Activated CD4-positive, alpha-beta T cell treated with anti-CD3 and anti-CD28 coated beads, Interleukin-2, amount 10 ng/mL, durations not matched to agents 24 days and 14 days (primary cell): Measurements from ENCODE around the gene CIROP. TPM values are rescaled to one million over a fixed set of nuclear protein-coding genes. Genes with fewer than 3 reads are reported as not detected.

Experiments used
- DNase-seq: peaks from one replicate; pipeline ENCODE4 v3.0.0; 2022
- H3K27ac Mint-ChIP-seq: one replicate; pipeline ENCODE4 v1.8.0; 2022; ENCODE audit warnings: mild to moderate bottlenecking, mixed read lengths
- H3K27me3 Mint-ChIP-seq: one replicate; pipeline ENCODE4 v1.8.0; 2022; ENCODE audit warnings: mixed read lengths
- H3K36me3 Mint-ChIP-seq: one replicate; pipeline ENCODE4 v1.8.0; 2022; ENCODE audit warnings: low read depth, mild to moderate bottlenecking, mixed read lengths
- H3K4me1 Mint-ChIP-seq: one replicate; pipeline ENCODE4 v1.8.0; 2021; ENCODE audit warnings: mixed read lengths
- H3K4me3 Mint-ChIP-seq: one replicate; pipeline ENCODE4 v1.8.0; 2022; ENCODE audit warnings: mild to moderate bottlenecking, moderate library complexity, mixed read lengths
- H3K9me3 Mint-ChIP-seq: one replicate; pipeline ENCODE4 v1.8.0; 2021; ENCODE audit warnings: mixed read lengths
- intact Hi-C: fragments of 100-400 bp; cut with micrococcal nuclease; formaldehyde crosslinking; loops from one replicate; pipeline ENCODE4 v1.15.1; 2023
- total RNA-seq: library from RNA; stranded (reverse); gene quantifications from 2 replicates; pipeline ENCODE4 v1.2.3, GENCODE V29; 2022

CIROP gene
- total RNA-seq, 1 donor from 2014 or later: not detected

DNA sequence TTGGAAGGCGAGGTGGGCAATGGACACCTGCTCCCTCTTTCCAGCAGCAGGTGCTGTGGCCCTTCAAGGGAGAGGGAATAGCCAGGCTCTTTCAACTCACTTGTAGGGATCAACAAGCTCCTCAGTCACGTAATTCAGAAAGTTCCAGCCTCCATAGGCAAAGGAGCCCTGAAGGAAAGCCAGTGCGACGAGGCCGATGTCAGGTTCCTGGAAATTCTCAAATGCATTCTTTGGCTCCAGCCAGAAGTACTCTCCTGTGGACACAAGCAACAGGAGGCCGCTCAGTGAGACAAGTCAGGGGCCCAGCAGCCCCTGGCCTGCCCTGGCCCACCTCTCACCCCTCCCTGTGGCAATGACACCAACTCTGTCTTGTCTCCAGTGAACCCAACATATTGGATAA lies 35.6 kb upstream of the CIROP start:
- no peaks in the 10 kb centered on the region for H3K36me3 Mint-ChIP-seq
- H3K4me1 Mint-ChIP-seq: no peaks in the 10 kb centered on the region
- H3K27me3 Mint-ChIP-seq: peaks cover 2% of the 10 kb centered on the region
- no peaks in the 10 kb centered on the region for H3K9me3 Mint-ChIP-seq
- DNase-seq: no peak
- no peak overlapping the region for H3K27ac Mint-ChIP-seq
- intact Hi-C loops: no loop called here
- no peak overlapping the region for H3K4me3 Mint-ChIP-seq

DNA sequence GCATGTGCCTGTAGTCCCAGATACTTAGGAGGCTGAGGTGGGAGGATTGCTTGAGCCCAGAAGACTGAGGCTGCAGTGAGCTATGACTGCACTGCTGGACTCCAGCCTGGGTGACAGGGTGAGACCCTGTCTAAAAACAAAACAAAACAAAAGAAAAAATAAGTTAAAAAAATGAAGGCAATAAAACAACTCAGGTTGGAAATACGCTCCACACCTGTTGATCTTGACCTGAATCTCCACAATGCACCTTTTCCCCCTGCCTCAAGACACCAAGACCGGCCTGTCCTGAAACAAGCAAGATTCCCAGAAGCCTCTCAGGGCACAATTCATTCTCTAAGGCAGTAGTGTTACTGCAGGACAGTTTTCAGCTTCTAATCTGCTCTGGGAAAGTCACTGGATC lies 35.1 kb upstream of the CIROP start:
- Mint-ChIP-seq H3K36me3 (no peaks in the 10 kb centered on the region), H3K4me3 (no peak overlapping the region), H3K4me1 (no peaks in the 10 kb centered on the region), H3K27me3 (peaks cover 2% of the 10 kb centered on the region), H3K9me3 (no peaks in the 10 kb centered on the region), H3K27ac (no peak overlapping the region)
- DNase-seq: no peak
- intact Hi-C loops: no loop called here

DNA sequence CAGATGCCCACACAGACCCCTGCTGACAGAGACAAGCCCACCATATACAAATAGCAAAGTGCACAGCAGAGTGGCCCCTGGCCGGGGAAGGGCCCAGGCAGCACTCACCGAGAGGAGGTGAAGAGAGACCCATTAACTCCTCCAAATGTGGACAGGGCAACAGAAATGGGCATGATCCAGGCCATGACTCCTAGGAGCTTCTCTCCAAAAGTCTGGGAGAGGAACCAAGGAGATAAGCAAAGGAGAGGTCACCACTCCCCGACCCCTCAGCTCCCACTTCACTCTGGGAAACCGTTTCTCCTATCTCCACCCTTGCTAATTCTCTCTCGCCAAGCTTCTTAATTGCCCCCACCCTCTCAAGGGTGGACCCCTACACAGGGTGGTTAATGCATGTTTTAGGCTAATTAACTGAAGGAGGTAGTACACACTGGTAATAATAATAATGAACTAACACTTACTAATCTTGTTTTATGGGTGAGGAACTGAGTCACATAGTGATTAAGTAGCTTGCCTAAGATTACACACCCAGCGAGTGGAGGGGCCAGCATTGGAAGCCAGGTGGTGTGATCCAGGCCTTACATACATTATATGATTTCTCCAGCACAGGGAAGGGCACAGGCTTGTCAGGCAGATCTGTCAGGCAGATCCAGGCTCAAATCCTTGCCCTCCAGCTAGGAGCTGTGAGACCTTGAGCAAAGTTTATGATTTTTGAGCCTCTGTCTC lies 33.2 kb upstream of the CIROP start:
- no peaks in the 10 kb centered on the region for H3K36me3 Mint-ChIP-seq
- H3K9me3 Mint-ChIP-seq: no peaks in the 10 kb centered on the region
- intact Hi-C loops: no loop called here
- H3K27ac Mint-ChIP-seq: no peak overlapping the region
- no peaks in the 10 kb centered on the region for H3K4me1 Mint-ChIP-seq
- no peak for DNase-seq
- H3K27me3 Mint-ChIP-seq: no peaks in the 10 kb centered on the region
- no peak overlapping the region for H3K4me3 Mint-ChIP-seq

DNA sequence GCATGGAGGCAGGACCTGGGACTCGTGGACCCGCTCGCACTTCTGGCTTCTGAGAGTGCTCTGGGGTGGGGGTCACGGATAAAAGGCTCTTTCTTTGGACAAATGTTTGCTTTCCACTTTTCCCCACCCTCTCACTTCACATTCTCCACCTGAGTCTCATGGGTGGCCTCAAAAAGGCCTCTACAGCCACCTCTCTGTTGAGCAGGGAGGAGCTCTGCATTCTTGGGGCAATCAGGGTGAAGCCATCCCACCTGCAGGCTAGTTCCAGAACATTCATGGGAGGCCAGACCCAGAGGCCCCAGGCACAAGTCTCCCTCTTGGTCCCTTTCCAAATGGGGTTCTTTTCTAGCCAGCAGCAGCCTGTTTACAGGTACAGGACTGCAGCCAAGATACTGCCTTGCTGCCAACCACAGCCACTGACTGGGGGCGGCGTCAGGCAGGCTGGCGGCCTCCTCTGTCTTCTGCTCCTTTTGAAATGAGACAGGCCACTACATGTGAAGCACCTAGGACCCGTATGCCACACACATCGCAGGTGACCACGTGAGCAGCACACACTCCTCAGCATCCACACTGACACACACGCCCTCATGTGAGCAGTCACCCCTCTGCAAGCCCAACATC lies 32.5 kb upstream of the CIROP start:
- H3K27me3 Mint-ChIP-seq: no peaks in the 10 kb centered on the region
- H3K9me3 Mint-ChIP-seq: no peaks in the 10 kb centered on the region
- no peak overlapping the region for H3K4me3 Mint-ChIP-seq
- intact Hi-C loops: no loop called here
- H3K27ac Mint-ChIP-seq: no peak overlapping the region
- H3K36me3 Mint-ChIP-seq: no peaks in the 10 kb centered on the region
- no peak for DNase-seq
- H3K4me1 Mint-ChIP-seq: no peaks in the 10 kb centered on the region

DNA sequence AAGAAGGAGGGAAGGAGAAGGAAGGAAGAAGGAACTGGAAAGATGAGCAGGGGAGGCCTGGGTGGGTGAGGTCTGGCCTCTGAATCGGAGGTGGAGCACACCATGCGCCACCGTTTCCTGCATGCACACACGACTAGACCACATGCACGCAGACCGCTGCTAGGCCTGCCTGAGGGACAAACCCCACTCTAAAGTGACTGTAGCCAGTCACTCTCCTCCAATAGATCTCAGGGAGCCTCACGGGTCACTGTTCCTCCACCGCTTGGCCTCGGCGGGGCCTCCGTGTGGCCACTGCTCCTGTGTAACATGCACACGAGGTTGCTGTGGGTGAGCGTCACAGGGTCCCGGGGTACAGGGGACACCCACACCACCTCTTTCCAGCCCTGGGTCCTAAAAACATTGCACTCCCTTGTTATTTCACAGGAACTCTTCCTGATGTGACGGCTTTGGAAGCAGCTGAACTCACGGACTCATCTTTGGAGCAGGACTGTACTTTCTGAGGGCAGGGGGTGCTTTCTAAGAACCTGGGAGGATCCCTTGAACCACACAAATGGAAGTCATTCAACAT lies 31.9 kb upstream of the CIROP start:
- H3K27me3 Mint-ChIP-seq: no peaks in the 10 kb centered on the region
- no peaks in the 10 kb centered on the region for H3K9me3 Mint-ChIP-seq
- intact Hi-C loops: no loop called here

DNA sequence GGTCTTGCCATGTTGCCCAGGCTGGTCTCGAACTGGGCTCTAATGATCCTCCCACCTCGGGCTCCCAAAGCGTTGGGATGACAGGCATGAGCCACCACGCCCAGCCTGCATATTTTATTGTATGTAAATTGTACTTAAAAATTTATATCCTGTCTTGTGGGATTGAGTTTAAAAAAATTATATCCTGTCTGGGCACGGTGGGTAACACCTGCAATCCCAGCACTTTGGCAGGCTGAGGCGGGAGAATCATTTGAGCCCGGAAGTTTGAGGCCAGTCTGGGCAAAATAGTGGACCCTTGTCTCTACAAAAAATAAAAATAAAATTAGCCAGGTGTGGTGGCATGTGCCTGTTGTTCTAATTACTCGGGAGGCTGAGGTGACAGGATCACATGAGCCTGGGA lies 28.2 kb upstream of the CIROP start:
- Mint-ChIP-seq H3K4me3 (no peak overlapping the region), H3K27me3 (peaks cover 15% of the 10 kb centered on the region), H3K9me3 (no peaks in the 10 kb centered on the region), H3K36me3 (no peaks in the 10 kb centered on the region), H3K4me1 (peaks cover 4% of the 10 kb centered on the region), H3K27ac (no peak overlapping the region)
- intact Hi-C loops: no loop called here
- no peak for DNase-seq

More for the DNA sequence above, 31.9 kb upstream of the CIROP start:
- H3K4me1 Mint-ChIP-seq: no peaks in the 10 kb centered on the region
- H3K36me3 Mint-ChIP-seq: no peaks in the 10 kb centered on the region
- no peak overlapping the region for H3K27ac Mint-ChIP-seq
- DNase-seq: no peak
- H3K4me3 Mint-ChIP-seq: no peak overlapping the region

DNA sequence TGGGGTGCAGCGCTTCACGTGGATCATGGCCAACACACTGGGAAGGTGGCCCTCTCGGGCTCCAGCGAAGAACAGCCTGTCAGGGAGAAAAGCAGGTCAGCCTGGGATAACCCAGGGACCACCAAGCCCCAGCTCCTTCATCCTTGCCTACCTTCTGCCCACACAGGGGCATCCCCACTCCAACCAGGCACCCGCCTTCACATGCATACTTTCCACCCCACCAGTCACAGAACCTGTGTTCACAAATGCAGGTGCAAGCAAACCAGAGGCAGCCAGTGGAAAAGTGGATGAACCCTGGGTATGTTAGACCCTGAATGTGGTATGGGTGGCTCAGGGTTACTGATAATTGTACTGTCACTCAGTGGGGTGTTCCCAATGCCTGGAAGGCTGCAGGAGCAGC lies 26.7 kb upstream of the CIROP start:
- Mint-ChIP-seq H3K4me1 (peaks cover 4% of the 10 kb centered on the region), H3K4me3 (no peak overlapping the region), H3K27me3 (peaks cover 15% of the 10 kb centered on the region), H3K9me3 (no peaks in the 10 kb centered on the region), H3K27ac (no peak overlapping the region), H3K36me3 (no peaks in the 10 kb centered on the region)
- intact Hi-C loops: no loop called here
- no peak for DNase-seq

DNA sequence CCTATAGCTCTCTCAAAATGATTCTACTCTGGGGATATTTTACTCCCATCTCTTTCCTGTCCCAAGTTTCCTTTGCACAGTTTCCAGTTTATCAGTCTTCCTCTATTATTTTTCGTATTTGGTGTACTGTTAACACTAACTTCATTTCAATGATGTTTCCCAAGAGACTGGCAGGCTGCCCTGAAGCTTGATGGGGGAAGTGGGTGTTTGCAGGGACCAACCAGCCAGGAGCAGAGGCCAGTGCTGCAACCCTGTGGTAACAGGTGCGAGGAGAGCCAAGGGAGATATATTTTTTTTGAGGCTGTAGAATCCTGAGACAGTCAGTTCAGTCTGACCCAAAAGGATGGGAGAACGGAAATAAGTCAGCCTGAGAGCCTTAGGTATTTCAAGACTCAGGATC lies 26.1 kb upstream of the CIROP start:
- no peak overlapping the region for H3K4me3 Mint-ChIP-seq
- intact Hi-C loops: no loop called here

DNA sequence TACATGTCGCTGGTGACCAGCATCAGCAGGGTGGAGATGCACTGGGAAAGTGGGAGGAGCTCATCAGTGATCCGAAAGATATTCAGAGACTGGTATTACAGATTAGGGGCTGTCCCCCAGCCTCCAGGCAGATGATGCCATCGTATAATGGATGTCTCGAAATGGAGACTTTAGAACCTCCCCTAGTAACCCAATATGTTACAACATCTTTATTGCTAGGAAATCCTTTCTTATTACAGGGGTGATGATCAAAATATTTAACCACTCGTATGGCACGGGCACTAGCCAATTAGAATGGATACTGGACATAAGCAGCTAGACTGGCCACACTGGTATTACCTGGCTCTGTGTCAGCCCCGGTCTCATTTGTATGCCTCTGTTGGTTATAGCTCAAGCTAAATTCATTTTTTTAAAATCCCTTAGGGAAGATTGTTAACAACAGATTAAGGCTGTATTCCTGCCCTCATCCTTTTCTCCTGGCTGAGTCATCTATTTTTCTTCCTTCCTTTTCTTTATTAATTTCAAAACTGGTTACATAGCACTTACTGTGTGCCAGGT lies 25.0 kb upstream of the CIROP start:
- H3K27me3 Mint-ChIP-seq: peaks cover 15% of the 10 kb centered on the region
- no peaks in the 10 kb centered on the region for H3K36me3 Mint-ChIP-seq
- intact Hi-C loops: no loop called here
- H3K27ac Mint-ChIP-seq: no peak overlapping the region
- no peak overlapping the region for H3K4me3 Mint-ChIP-seq
- H3K9me3 Mint-ChIP-seq: no peaks in the 10 kb centered on the region
- DNase-seq: no peak
- peaks cover 4% of the 10 kb centered on the region for H3K4me1 Mint-ChIP-seq

More for the DNA sequence above, 26.1 kb upstream of the CIROP start:
- DNase-seq: no peak
- Mint-ChIP-seq H3K9me3 (no peaks in the 10 kb centered on the region), H3K27ac (no peak overlapping the region), H3K4me1 (peaks cover 4% of the 10 kb centered on the region), H3K36me3 (no peaks in the 10 kb centered on the region), H3K27me3 (peaks cover 15% of the 10 kb centered on the region)

DNA sequence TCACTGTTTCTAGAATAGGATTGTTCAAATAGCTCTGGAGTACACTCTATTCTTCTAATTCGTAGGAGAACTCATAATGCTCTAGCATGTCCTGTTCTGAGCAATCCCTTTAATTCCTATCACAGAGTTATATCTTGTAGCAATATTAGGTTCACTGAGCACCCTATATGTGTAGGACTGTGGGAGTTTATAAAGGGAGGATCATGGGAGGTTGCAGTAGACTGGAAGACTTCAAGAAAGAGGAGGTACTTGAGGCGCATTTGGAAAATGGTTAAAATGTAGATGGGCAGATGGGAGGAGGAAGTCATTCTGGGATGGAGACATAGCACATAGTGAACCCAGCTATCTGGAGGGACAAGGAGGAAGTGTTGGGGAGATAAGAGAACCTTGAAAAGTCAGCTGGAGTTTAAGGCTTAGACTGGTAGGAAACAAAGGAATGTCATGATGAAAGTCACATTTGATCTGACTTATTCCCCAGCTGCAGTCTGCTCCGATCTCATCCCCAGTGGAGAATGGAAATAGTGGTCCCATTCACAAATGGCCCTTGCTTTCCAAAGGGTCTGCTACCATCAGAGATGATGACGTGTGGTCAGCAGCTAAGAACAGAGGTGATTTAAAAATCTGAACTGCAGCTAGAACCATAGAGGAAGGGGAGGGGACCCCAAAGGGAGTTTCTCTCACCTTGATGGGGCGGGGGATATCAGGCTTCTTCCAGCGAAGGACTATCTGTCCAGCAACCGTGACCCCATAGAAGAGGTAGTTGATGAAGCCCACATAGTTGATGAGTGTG lies 24.4 kb upstream of the CIROP start:
- Mint-ChIP-seq H3K27me3 (peaks cover 15% of the 10 kb centered on the region), H3K9me3 (no peaks in the 10 kb centered on the region), H3K36me3 (no peaks in the 10 kb centered on the region), H3K27ac (no peak overlapping the region), H3K4me1 (peaks cover 4% of the 10 kb centered on the region), H3K4me3 (no peak overlapping the region)
- intact Hi-C loops: no loop called here
- DNase-seq: no peak

DNA sequence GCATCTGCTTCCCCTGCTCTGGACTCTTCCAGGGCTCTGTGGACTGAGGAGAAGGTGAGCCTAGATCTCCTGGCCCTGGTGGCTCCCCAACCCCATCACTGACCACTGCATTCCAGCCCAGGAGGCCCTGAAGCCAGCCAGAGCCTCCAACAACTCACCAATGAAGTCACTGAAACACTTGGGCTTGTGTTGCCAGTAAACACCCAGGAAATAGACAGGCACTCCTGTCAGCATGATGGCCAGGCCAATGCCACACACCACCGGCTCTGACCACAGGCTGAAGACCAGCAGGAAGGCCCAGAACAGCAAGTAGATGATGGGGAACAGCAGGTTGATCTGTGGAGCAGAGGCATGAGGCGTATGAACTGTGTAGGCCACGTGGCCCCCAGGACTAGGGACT lies 23.1 kb upstream of the CIROP start:
- Mint-ChIP-seq H3K27me3 (peaks cover 17% of the 10 kb centered on the region), H3K36me3 (no peaks in the 10 kb centered on the region), H3K4me1 (peaks cover 4% of the 10 kb centered on the region), H3K4me3 (no peak overlapping the region), H3K9me3 (no peaks in the 10 kb centered on the region), H3K27ac (no peak overlapping the region)
- no peak for DNase-seq
- intact Hi-C loops: no loop called here

DNA sequence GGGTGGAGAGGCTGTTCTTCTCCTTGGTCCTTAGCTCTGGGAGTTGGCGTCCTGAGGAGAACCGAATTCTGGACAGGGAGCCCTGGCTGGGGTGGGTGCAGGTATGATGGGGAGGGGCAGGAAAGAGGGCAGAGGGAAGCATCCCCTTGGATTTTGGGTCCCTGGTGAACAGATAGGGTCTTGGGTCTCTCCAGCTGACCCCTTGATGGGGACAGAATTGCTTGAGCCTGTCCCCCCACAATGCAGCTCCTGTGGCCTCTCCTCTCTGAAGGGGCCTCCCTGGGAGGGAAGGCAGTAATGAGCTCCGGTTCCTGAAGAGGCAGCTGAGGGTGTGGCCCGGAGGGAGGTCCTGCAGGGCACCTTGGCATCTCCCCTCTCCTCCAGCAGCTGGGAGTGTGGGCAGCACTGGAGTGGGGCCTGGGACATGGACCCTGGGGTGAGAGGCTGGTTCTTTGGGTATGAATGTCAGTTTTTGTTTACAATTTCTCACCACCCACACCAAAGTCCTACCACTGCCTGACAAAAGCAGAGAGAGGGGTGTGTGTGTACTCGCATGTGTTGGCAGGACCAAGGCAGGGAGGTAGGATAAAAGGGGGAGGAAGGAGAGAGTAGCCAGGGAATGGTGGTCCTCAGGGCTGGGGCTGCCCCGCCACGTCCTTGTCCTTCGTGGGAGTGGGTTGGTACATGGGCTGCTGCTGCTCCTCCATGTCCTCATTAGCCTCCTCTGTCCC lies 21.9 kb upstream of the CIROP start:
- no peaks in the 10 kb centered on the region for H3K36me3 Mint-ChIP-seq
- no peak overlapping the region for H3K4me3 Mint-ChIP-seq
- H3K4me1 Mint-ChIP-seq: peaks cover 4% of the 10 kb centered on the region
- intact Hi-C loops: no loop called here
- no peak overlapping the region for H3K27ac Mint-ChIP-seq
- no peaks in the 10 kb centered on the region for H3K9me3 Mint-ChIP-seq
- peaks cover 19% of the 10 kb centered on the region for H3K27me3 Mint-ChIP-seq
- no peak for DNase-seq

DNA sequence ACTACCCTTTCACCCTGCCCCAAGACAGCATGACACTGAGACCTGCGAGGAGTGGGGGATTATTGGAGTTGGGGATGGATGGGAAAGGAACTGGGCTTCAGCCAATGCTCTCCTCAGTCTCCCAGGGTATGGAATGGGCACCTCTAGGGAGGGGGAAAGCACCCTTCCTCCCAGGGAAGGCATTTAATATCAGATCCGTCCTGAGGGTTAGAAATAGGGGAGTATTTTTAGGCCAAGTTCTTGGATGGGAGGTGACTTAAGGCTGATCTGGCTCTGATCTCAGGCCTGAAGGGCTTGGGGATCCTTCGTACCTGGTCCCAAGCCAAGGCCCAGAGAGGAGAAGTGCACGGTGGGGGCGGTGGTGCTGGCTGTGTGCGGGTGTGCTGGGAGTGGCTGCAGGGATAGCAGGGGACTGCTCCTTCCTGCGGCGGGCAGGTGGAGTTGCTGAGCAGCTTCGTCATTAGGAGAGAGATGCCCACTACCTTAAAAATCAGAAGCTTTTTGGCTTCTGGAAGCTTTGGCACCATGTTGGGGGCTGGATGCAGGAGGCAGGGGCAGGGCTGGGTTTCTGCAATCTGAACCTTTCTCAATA lies 21.2 kb upstream of the CIROP start:
- intact Hi-C loops: no loop called here
- Mint-ChIP-seq H3K4me1 (peaks cover 9% of the 10 kb centered on the region), H3K27me3 (peaks cover 16% of the 10 kb centered on the region), H3K36me3 (no peaks in the 10 kb centered on the region), H3K9me3 (no peaks in the 10 kb centered on the region), H3K27ac (no peak overlapping the region), H3K4me3 (no peak overlapping the region)
- no peak for DNase-seq
